IMR-90 (cell line): ENCODE measurements around the gene PLEKHF1. TPM values are rescaled to one million over a fixed set of nuclear protein-coding genes. Genes with fewer than 3 reads are reported as not detected.
A peak's percentile ranks its signal among the peaks of the same experiment; 100 is the strongest.

ENCODE experiments used
- ATAC-seq: fragments of 200-7000 bp; cut with Tn5 transposase; 2 replicates; pipeline ENCODE4 v1.9.1; 2020; ENCODE audit warnings: low read depth, mild to moderate bottlenecking, moderate library complexity
- BruUV-seq: library from RNA; stranded (reverse); fragments of 400-500 nt; replicated peaks from 2 replicates; lab custom pipeline; 2021; lab: Mats Ljungman, UMichigan
- CTCF ChIA-PET: fragments of 300-600 bp; formaldehyde crosslinking; extraction: SDS; loops from one replicate; lab custom pipeline; 2021; ENCODE audit warnings: antibody characterized with exemption; lab: Yijun Ruan, JAX
- POLR2A ChIA-PET: fragments of 300-600 bp; sonication (Branson Sonifier 250); formaldehyde crosslinking; loops from one replicate; lab custom pipeline; 2022; ENCODE audit warnings: antibody characterized with exemption; ENCODE audit not compliant: unreplicated experiment; lab: Charles Lee
- DNase-seq: peaks from one replicate; pipeline ENCODE4 v3.0.0; 2013
- H2AFZ ChIP-seq: replicated peaks from 2 replicates; pipeline ENCODE3; 2013; ENCODE audit warnings: low read length, mild to moderate bottlenecking; ENCODE audit not compliant: poor library complexity
- H2AK5ac ChIP-seq: 2 replicates; pipeline ENCODE4 v1.6.1; 2013; ENCODE audit warnings: low read depth, low read length, inconsistent platforms
- H2AK9ac ChIP-seq: replicated peaks from 2 replicates; pipeline ENCODE3; 2013; ENCODE audit warnings: mild to moderate bottlenecking, low read depth, low read length, moderate library complexity; ENCODE audit not compliant: poor library complexity
- H2BK120ac ChIP-seq: 2 replicates; pipeline ENCODE4 v1.6.1; 2013; ENCODE audit warnings: low read depth, low read length, inconsistent platforms
- H2BK15ac ChIP-seq: 3 replicates; pipeline ENCODE4 v1.6.1; 2013; ENCODE audit warnings: low read depth, low read length, inconsistent platforms
- H2BK20ac ChIP-seq: 2 replicates; pipeline ENCODE4 v1.6.1; 2013; ENCODE audit warnings: low read depth, mild to moderate bottlenecking, inconsistent platforms, low read length, moderate library complexity
- H2BK5ac ChIP-seq: 2 replicates; pipeline ENCODE4 v1.6.1; 2013; ENCODE audit warnings: mild to moderate bottlenecking, low read depth, low read length, inconsistent platforms; ENCODE audit not compliant: poor library complexity, severe bottlenecking
- H3K14ac ChIP-seq: replicated peaks from 2 replicates; pipeline ENCODE4 v1.6.1; 2013; ENCODE audit warnings: low read depth, low read length, inconsistent platforms
- H3K18ac ChIP-seq: 2 replicates; pipeline ENCODE4 v1.6.1; 2013; ENCODE audit warnings: low read depth, low read length, control low read depth
- H3K23ac ChIP-seq: 2 replicates; pipeline ENCODE4 v1.6.1; 2013; ENCODE audit warnings: low read depth, low read length, inconsistent platforms
- H3K27ac ChIP-seq: 2 replicates; pipeline ENCODE4 v1.5.1; 2013; ENCODE audit warnings: mild to moderate bottlenecking, control low read depth, low read length; ENCODE audit not compliant: insufficient read depth
- H3K27me3 ChIP-seq: 2 replicates; pipeline ENCODE4 v1.6.1; 2013; ENCODE audit warnings: low read length; ENCODE audit not compliant: control insufficient read depth, insufficient read depth
- H3K36me3 ChIP-seq: 2 replicates; pipeline ENCODE4 v1.6.1; 2013; ENCODE audit warnings: low read length, mixed read lengths; ENCODE audit not compliant: control insufficient read depth, insufficient read depth
- H3K4ac ChIP-seq: 2 replicates; pipeline ENCODE4 v1.6.1; 2013; ENCODE audit warnings: low read depth, low read length, inconsistent platforms
- H3K4me1 ChIP-seq: 2 replicates; pipeline ENCODE4 v1.6.1; 2013; ENCODE audit warnings: low read length, mixed read lengths; ENCODE audit not compliant: control insufficient read depth, insufficient read depth
- H3K4me2 ChIP-seq: 2 replicates; pipeline ENCODE4 v1.6.1; 2013; ENCODE audit warnings: low read depth, mild to moderate bottlenecking, control low read depth, low read length, moderate library complexity
- H3K4me3 ChIP-seq: 2 replicates; pipeline ENCODE4 v1.5.1; 2013; ENCODE audit warnings: low read depth, mild to moderate bottlenecking, control low read depth, low read length, moderate library complexity; ENCODE audit not compliant: insufficient read depth
- H3K56ac ChIP-seq: 2 replicates; pipeline ENCODE4 v1.6.1; 2013; ENCODE audit warnings: low read length, inconsistent platforms; ENCODE audit not compliant: insufficient read depth; ENCODE audit errors: extremely low read depth
- H3K79me1 ChIP-seq, 2 experiments: 2 replicates each; pipeline ENCODE4 v1.6.1; 2013; ENCODE audit warnings: low read length in 2 of 2, inconsistent platforms in 1 of 2, low read depth in 1 of 2
- H3K9ac ChIP-seq: 2 replicates; pipeline ENCODE4 v1.6.1; 2013; ENCODE audit warnings: low read depth, low read length, control low read depth
- H3K9me1 ChIP-seq: 2 replicates; pipeline ENCODE4 v1.6.1; 2013; ENCODE audit warnings: low read length, inconsistent platforms; ENCODE audit not compliant: insufficient read depth
- H3K9me3 ChIP-seq: 2 replicates; pipeline ENCODE4 v1.6.1; 2013; ENCODE audit warnings: low read length; ENCODE audit not compliant: control insufficient read depth, insufficient read depth
- H4K20me1 ChIP-seq: 2 replicates; pipeline ENCODE4 v1.6.1; 2013; ENCODE audit warnings: low read length, inconsistent platforms; ENCODE audit not compliant: insufficient read depth
- H4K5ac ChIP-seq: 2 replicates; pipeline ENCODE4 v1.6.1; 2013; ENCODE audit warnings: mild to moderate bottlenecking, low read depth, low read length, control low read depth
- H4K8ac ChIP-seq, 2 experiments: 2 replicates each; pipeline ENCODE4 v1.6.1; 2013; ENCODE audit warnings: low read depth in 2 of 2, low read length in 2 of 2, control low read depth in 1 of 2, inconsistent platforms in 1 of 2
- H4K91ac ChIP-seq: 2 replicates; pipeline ENCODE4 v1.6.1; 2013; ENCODE audit warnings: low read depth, low read length, inconsistent platforms; ENCODE audit not compliant: insufficient read depth
- CEBPB ChIP-seq: IDR thresholded peaks from 2 replicates; pipeline ENCODE4 v1.6.1; 2012; ENCODE audit warnings: low read depth, low read length, improper control_type of control experiment
- MXI1 ChIP-seq: IDR thresholded peaks from 2 replicates; pipeline ENCODE4 v1.6.1; 2012; ENCODE audit warnings: low read depth, mild to moderate bottlenecking, low read length, moderate library complexity, borderline replicate concordance
- POLR2A ChIP-seq: IDR thresholded peaks from 2 replicates; pipeline ENCODE4 v1.6.1; 2012; ENCODE audit warnings: mild to moderate bottlenecking, low read depth, low read length
- WGBS, 2 experiments: methylation state at CpG; one replicate each; pipeline versions ENCODE4 v1.1.5 to v1.1.7; 2013; ENCODE audit warnings: missing lambda C conversion rate in 2 of 2; ENCODE audit not compliant: insufficient read length in 1 of 2; ENCODE audit errors: extremely low coverage in 2 of 2; 5-methylcytosine and 5-hydroxymethylcytosine counted together
- dilution Hi-C: fragments of 300-500 bp; cut with HindIII; formaldehyde crosslinking; loops from one replicate; pipeline ENCODE4 v1.14.3; 2018; ENCODE audit warnings: low sequenced_read_pairs; ENCODE audit not compliant: unreplicated experiment
- in situ Hi-C: fragments of 300-500 bp; cut with MboI; formaldehyde crosslinking; loops from 3 replicates; pipeline ENCODE4 v1.14.3; 2019; ENCODE audit warnings: low sequenced_read_pairs, inconsistent platforms, mixed read lengths
- intact Hi-C: fragments of 100-400 bp; cut with micrococcal nuclease; formaldehyde crosslinking; loops from 2 replicates; pipeline ENCODE4 v1.10.0; 2022
- polyA plus RNA-seq, 3 experiments: library from polyadenylated mRNA; depleted of rRNA; stranded (reverse); fragments of >200 nt; gene quantifications; 2 replicates each; pipeline ENCODE4 v1.2.3, GENCODE V29; 2012; ENCODE audit warnings: low replicate concordance in 1 of 3
- total RNA-seq: library from RNA; depleted of rRNA; stranded (reverse); fragments of >200 nt; gene quantifications from 2 replicates; pipeline ENCODE4 v1.2.3, GENCODE V29; 2012

The PLEKHF1 gene
- total and polyA plus RNA-seq, 2 of the 4 experiments (the other 2 are of a cell fraction), result 5.0 to 6.6 TPM

GRCh38 chr19:29665826-29666577, 741 bp downstream of the PLEKHF1 start:
- intact Hi-C loops, result loop anchor here (2.0 kb wide), 1 partner anchor 21 kb away; no protein-coding TSS in a partner anchor
- peak overlapping the region in 1 of 2 experiments; percentile 69; a peak in 1 of 4 replicates for H4K8ac ChIP-seq
- POLR2A ChIA-PET, result interaction anchor here (0.6 kb wide), 1 partner anchor 48 kb away, joined by 3 read pairs; no protein-coding TSS in a partner anchor
- DNase-seq, result peak; percentile 66
- peak overlapping the region; percentile 90 for H3K4me3 ChIP-seq
- TF ChIP-seq MXI1, result peak; percentile 25; the same call in 1 of the 2 replicates
- peak; percentile 32; the same call in 1 of the 2 replicates for TF ChIP-seq POLR2A
- TF ChIP-seq CEBPB, result no peak
- H2BK5ac ChIP-seq, result peak overlapping the region; percentile 54
- no peaks in the 10 kb centered on the region for H3K36me3 ChIP-seq
- H3K4me1 ChIP-seq, result peaks cover 25% of the 10 kb centered on the region
- CTCF ChIA-PET, result interaction anchor here (0.7 to 1.3 kb wide), 4 partner anchors 23 to 60 kb away, joined by 3 read pairs; partner anchors contain the start of gene POP4
- no peaks in the 10 kb centered on the region for H3K9me3 ChIP-seq
- H3K9ac ChIP-seq, result peak overlapping the region; percentile 66
- peak overlapping the region; percentile 63 for H3K18ac ChIP-seq
- 0% methylated on average over 10 of the region's 30 CpGs; no CpG with 5 or more reads in 1 of the 2 experiments for WGBS, 2 experiments
- H3K4me2 ChIP-seq, result peak overlapping the region; percentile 95
- no peak overlapping the region; the same call in 1 of the 2 replicates for H2BK20ac ChIP-seq
- peak; percentile 21 for ATAC-seq
- H3K4ac ChIP-seq, result peak overlapping the region; percentile 84
- H2AK9ac ChIP-seq, result peak overlapping the region; percentile 95
- peaks cover 12% of the 10 kb centered on the region for H3K9me1 ChIP-seq
- peak overlapping the region; percentile 22; the same call in 1 of the 2 replicates for H2AK5ac ChIP-seq
- peak overlapping the region; percentile 84 for H3K23ac ChIP-seq
- peak overlapping the region; percentile 66 for H2BK120ac ChIP-seq
- peak overlapping the region; percentile 96 for H2AFZ ChIP-seq
- dilution Hi-C loops, result no loop called here
- peak overlapping the region; percentile 84 for H3K27ac ChIP-seq
- BruUV-seq, result no TSS peak
- in situ Hi-C loops, result no loop called here
- no peak overlapping the region for H2BK15ac ChIP-seq
- no peak overlapping the region; the same call in 1 of the 2 replicates for H3K56ac ChIP-seq
- peak overlapping the region; percentile 55 for H4K91ac ChIP-seq
- peaks cover 11 to 54% of the 10 kb centered on the region in 2 experiments; a peak in 3 of 4 replicates for H3K79me1 ChIP-seq
- no peaks in the 10 kb centered on the region for H3K27me3 ChIP-seq
- H4K5ac ChIP-seq, result peak overlapping the region; percentile 65
- H4K20me1 ChIP-seq, result peaks cover 22% of the 10 kb centered on the region
- peak overlapping the region; percentile 82 for H3K14ac ChIP-seq
